PFSK-1 (cell line): Measurements from ENCODE around the gene TSSK6.

ENCODE experiments used
- FOXP2 ChIP-seq: optimal IDR thresholded peaks from 2 replicates; pipeline ENCODE3; 2011; ENCODE audit warnings: borderline replicate concordance, control low read depth, inconsistent platforms; ENCODE audit not compliant: insufficient read depth; ENCODE audit errors: extremely low read length, extremely low read depth
- POLR2AphosphoS5 ChIP-seq: IDR thresholded peaks from 2 replicates; pipeline ENCODE4 v1.6.1; 2012; ENCODE audit warnings: low read depth, mild to moderate bottlenecking, control low read depth, low read length, moderate library complexity
- SIN3A ChIP-seq: IDR thresholded peaks from 2 replicates; pipeline ENCODE4 v1.6.1; 2012; ENCODE audit warnings: mild to moderate bottlenecking, low read length, moderate library complexity, borderline replicate concordance; ENCODE audit not compliant: insufficient read depth
- TAF1 ChIP-seq: IDR thresholded peaks from 2 replicates; pipeline ENCODE4 v1.6.1; 2012; ENCODE audit warnings: low read length, control low read depth, borderline replicate concordance; ENCODE audit not compliant: insufficient read depth
- TF ChIP-seq, protein P1 (sequence below), 2 experiments: IDR thresholded peaks; 2 replicates each; pipeline versions ENCODE4 v1.6.1 to v1.8.0; 2011 to 2012; ENCODE audit warnings: low read depth in 2 of 2, low read length in 2 of 2, control low read depth in 1 of 2, inconsistent platforms in 1 of 2, mild to moderate bottlenecking in 1 of 2, moderate library complexity in 1 of 2; ENCODE audit not compliant: insufficient read depth in 1 of 2

Gene TSSK6

DNA sequence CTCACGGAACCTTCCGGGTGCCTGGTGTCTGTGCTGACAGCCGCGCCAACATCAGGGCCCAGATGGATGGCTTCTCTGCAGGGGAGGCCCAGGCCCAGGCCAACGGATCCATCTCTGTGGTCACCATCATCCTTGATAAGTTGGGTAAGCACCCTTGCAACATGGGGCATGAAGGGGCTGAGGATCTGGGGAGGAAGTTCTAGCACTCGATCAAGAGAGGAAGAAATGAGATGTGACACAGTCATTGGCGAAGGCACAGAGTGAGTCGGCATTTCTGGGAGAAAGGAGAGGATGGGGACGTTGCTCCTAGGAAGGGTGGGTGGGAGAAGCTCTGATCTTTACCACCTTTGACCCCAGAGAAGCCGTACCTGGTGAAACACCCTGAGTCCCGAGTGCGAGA lies 27.2 kb upstream of the TSSK6 start:
- TF ChIP-seq SIN3A = no peak
- no peak for TF ChIP-seq TAF1
- TF ChIP-seq FOXP2 = no peak
- no peak for TF ChIP-seq POLR2AphosphoS5
- TF ChIP-seq, protein P1, sequence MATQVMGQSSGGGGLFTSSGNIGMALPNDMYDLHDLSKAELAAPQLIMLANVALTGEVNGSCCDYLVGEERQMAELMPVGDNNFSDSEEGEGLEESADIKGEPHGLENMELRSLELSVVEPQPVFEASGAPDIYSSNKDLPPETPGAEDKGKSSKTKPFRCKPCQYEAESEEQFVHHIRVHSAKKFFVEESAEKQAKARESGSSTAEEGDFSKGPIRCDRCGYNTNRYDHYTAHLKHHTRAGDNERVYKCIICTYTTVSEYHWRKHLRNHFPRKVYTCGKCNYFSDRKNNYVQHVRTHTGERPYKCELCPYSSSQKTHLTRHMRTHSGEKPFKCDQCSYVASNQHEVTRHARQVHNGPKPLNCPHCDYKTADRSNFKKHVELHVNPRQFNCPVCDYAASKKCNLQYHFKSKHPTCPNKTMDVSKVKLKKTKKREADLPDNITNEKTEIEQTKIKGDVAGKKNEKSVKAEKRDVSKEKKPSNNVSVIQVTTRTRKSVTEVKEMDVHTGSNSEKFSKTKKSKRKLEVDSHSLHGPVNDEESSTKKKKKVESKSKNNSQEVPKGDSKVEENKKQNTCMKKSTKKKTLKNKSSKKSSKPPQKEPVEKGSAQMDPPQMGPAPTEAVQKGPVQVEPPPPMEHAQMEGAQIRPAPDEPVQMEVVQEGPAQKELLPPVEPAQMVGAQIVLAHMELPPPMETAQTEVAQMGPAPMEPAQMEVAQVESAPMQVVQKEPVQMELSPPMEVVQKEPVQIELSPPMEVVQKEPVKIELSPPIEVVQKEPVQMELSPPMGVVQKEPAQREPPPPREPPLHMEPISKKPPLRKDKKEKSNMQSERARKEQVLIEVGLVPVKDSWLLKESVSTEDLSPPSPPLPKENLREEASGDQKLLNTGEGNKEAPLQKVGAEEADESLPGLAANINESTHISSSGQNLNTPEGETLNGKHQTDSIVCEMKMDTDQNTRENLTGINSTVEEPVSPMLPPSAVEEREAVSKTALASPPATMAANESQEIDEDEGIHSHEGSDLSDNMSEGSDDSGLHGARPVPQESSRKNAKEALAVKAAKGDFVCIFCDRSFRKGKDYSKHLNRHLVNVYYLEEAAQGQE (IDR thresholded peaks at IDR 0.05; ENCODE audit: insufficient read depth in 1 of 2, low read depth in 2 of 2, low read length in 2 of 2) = no peak

DNA sequence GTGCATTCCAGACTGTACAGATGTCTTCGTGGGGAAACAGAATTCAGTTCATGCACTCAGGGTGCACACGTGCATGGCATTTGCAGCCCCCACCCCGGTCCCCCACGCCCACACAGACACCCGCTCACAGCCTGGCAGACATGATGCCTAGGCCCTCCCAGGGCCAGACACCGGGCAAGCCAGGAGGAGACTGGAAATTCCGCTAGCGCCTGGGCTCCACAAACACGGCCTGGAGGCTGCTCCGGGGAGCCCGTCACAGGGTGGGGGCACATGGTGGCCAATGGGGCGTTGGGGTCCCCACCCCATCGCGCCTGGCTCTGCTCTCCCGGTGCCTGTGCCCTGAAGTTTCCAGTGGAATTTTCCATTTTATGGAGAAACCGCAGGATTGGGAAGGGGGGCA lies 26.3 kb upstream of the TSSK6 start:
- TF ChIP-seq TAF1 (no peak), POLR2AphosphoS5 (no peak), SIN3A (no peak), FOXP2 (no peak)
- TF ChIP-seq, protein P1 (IDR thresholded peaks at IDR 0.05; ENCODE audit: insufficient read depth in 1 of 2, low read depth in 2 of 2, low read length in 2 of 2) = no peak

DNA sequence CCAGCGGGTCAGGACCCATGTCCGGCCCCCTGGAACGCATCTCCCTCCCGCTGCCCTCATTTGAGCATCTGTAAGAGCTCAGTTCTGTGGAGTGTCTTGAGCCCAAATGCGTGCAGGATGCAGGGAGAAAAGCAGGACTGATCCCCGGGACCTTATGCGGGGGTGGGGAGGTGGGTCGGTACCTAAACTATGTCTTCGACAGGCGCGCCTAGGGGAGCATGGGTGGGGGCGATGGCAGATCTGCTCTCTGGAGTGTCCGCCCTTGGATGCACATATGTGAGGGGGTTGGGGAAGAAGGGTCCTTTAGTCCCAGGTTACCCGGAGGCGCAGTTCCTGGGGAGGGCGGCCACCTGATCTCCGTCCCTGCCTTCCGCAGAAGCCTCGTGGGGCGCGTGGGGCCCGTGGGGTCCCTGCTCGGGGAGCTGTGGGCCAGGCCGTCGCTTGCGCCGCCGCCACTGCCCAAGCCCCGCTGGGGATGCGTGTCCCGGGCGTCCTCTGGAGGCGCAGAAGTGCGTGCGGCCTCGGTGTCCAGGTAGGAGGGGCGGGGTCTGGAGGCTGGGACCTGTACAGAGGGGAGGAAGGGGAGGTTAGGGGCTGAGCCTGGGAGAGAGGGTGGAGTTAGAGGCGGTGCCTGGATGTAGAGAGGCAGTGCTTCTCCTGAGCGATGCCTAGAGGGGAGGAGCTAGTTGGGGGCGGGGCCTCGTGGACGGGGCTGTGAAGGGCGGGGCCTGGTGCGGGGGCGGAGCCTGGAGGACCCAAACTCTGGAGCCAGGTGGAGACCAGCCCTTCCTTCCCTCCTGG lies 25.6 kb upstream of the TSSK6 start:
- TF ChIP-seq, protein P1 (IDR thresholded peaks at IDR 0.05; ENCODE audit: insufficient read depth in 1 of 2, low read depth in 2 of 2, low read length in 2 of 2) = no peak
- TF ChIP-seq FOXP2 = no peak
- no peak for TF ChIP-seq POLR2AphosphoS5

DNA sequence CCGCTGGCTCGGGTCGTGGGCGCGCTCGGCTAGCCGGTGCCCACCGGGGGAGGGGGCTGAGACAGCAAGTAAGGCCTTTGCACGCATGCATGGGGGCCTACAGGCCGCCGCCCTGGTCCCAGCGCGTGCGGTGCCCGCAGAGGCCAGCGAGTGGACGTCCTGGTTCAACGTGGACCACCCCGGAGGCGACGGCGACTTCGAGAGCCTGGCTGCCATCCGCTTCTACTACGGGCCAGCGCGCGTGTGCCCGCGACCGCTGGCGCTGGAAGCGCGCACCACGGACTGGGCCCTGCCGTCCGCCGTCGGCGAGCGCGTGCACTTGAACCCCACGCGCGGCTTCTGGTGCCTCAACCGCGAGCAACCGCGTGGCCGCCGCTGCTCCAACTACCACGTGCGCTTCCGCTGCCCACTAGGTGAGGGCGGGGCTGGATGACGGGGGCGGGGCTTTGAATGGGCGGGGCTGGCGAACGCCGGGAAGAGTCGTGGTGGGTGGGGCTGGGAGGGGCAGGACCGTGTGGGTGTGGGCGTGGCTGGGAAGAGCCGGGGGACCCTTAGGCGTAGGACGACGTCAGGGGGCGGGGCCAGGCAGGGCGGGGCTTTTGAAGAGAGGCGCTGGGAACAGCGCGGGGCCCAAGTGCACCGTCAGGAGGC lies 24.8 kb upstream of the TSSK6 start:
- TF ChIP-seq TAF1 = no peak
- TF ChIP-seq SIN3A = no peak
- TF ChIP-seq, protein P1 (IDR thresholded peaks at IDR 0.05; ENCODE audit: insufficient read depth in 1 of 2, low read depth in 2 of 2, low read length in 2 of 2) = no peak
- no peak for TF ChIP-seq POLR2AphosphoS5
- TF ChIP-seq FOXP2 = no peak
